ENCODE data around the gene KCNMB1. TPM values are rescaled to one million over a fixed set of nuclear protein-coding genes. Genes with fewer than 3 reads are reported as not detected.

The KCNMB1 gene
- polyA plus RNA-seq, 1 donor from 2014 or later, result not detected

DNA sequence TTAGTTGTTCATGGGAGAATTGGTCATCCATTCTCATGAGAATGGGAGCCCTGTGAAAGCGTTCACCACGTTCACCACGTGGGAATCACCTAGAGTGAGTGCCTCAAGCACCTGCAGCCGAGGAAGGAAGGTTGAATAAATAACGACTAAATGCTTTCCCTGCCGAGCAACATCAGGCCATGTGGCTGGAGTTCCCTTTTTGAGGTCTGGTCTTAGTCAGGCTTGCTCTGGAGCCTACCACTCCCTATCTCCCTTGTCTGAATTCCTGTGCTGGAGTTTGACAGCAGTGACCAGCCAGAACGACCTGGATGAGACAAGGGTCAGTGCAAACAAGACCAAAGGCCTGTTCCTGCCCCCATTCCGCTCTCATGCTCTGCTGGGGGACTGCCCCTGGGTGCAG is 28.5 kb downstream of the KCNMB1 start:
- no peaks in the 10 kb centered on the region for H3K9me2 ChIP-seq (ENCODE audit: insufficient read depth, low read length)
- H3K27me3 ChIP-seq (ENCODE audit: insufficient read depth, low read depth, low read length), result no peaks in the 10 kb centered on the region
- no peaks in the 10 kb centered on the region for H4K20me1 ChIP-seq (ENCODE audit: insufficient read depth)
- H3K4me2 ChIP-seq (ENCODE audit: low read length), result no peak overlapping the region
- H3K27ac ChIP-seq (ENCODE audit: low read length), result no peak overlapping the region
- no peaks in the 10 kb centered on the region for H3K79me2 ChIP-seq (replicated peaks; ENCODE audit: insufficient read depth, low read length)
- H3K36me3 ChIP-seq (ENCODE audit: insufficient read depth, low read length), result no peaks in the 10 kb centered on the region
- no peaks in the 10 kb centered on the region for H3K9me3 ChIP-seq (ENCODE audit: low read length)
- H3F3A ChIP-seq (ENCODE audit: insufficient read depth, low read length, poor library complexity, severe bottlenecking), result no peaks in the 10 kb centered on the region
- no peak overlapping the region for H3K4me3 ChIP-seq (ENCODE audit: low read length)
- H3K9ac ChIP-seq (ENCODE audit: low read length), result no peak overlapping the region
- no peak overlapping the region for H2AFZ ChIP-seq (ENCODE audit: low read depth, low read length)
- no peak for TF ChIP-seq POLR2AphosphoS5 (IDR thresholded peaks at IDR 0.05)
- no peak for TF ChIP-seq RAD21 (conservative IDR thresholded peaks at IDR 0.05)
- no peak for TF ChIP-seq MXI1 (conservative IDR thresholded peaks at IDR 0.05; ENCODE audit: poor library complexity, severe bottlenecking)
- TF ChIP-seq SMC3 (conservative IDR thresholded peaks at IDR 0.05; ENCODE audit: poor library complexity), result no peak
- TF ChIP-seq, protein P1, sequence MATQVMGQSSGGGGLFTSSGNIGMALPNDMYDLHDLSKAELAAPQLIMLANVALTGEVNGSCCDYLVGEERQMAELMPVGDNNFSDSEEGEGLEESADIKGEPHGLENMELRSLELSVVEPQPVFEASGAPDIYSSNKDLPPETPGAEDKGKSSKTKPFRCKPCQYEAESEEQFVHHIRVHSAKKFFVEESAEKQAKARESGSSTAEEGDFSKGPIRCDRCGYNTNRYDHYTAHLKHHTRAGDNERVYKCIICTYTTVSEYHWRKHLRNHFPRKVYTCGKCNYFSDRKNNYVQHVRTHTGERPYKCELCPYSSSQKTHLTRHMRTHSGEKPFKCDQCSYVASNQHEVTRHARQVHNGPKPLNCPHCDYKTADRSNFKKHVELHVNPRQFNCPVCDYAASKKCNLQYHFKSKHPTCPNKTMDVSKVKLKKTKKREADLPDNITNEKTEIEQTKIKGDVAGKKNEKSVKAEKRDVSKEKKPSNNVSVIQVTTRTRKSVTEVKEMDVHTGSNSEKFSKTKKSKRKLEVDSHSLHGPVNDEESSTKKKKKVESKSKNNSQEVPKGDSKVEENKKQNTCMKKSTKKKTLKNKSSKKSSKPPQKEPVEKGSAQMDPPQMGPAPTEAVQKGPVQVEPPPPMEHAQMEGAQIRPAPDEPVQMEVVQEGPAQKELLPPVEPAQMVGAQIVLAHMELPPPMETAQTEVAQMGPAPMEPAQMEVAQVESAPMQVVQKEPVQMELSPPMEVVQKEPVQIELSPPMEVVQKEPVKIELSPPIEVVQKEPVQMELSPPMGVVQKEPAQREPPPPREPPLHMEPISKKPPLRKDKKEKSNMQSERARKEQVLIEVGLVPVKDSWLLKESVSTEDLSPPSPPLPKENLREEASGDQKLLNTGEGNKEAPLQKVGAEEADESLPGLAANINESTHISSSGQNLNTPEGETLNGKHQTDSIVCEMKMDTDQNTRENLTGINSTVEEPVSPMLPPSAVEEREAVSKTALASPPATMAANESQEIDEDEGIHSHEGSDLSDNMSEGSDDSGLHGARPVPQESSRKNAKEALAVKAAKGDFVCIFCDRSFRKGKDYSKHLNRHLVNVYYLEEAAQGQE (IDR thresholded peaks at IDR 0.05; ENCODE audit: borderline replicate concordance), result no peak
- TF ChIP-seq TAF1 (IDR thresholded peaks at IDR 0.05; ENCODE audit: low read depth), result no peak
- TF ChIP-seq EZH2 (IDR thresholded peaks at IDR 0.05; ENCODE audit: borderline replicate concordance, insufficient read depth, low read length, poor library complexity, severe bottlenecking), result no peak
- no peak for TF ChIP-seq EP300 (conservative IDR thresholded peaks at IDR 0.05; ENCODE audit: poor library complexity, severe bottlenecking)
- TF ChIP-seq, protein P2, sequence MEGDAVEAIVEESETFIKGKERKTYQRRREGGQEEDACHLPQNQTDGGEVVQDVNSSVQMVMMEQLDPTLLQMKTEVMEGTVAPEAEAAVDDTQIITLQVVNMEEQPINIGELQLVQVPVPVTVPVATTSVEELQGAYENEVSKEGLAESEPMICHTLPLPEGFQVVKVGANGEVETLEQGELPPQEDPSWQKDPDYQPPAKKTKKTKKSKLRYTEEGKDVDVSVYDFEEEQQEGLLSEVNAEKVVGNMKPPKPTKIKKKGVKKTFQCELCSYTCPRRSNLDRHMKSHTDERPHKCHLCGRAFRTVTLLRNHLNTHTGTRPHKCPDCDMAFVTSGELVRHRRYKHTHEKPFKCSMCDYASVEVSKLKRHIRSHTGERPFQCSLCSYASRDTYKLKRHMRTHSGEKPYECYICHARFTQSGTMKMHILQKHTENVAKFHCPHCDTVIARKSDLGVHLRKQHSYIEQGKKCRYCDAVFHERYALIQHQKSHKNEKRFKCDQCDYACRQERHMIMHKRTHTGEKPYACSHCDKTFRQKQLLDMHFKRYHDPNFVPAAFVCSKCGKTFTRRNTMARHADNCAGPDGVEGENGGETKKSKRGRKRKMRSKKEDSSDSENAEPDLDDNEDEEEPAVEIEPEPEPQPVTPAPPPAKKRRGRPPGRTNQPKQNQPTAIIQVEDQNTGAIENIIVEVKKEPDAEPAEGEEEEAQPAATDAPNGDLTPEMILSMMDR (IDR thresholded peaks at IDR 0.05; ENCODE audit: poor library complexity, severe bottlenecking), result no peak

DNA sequence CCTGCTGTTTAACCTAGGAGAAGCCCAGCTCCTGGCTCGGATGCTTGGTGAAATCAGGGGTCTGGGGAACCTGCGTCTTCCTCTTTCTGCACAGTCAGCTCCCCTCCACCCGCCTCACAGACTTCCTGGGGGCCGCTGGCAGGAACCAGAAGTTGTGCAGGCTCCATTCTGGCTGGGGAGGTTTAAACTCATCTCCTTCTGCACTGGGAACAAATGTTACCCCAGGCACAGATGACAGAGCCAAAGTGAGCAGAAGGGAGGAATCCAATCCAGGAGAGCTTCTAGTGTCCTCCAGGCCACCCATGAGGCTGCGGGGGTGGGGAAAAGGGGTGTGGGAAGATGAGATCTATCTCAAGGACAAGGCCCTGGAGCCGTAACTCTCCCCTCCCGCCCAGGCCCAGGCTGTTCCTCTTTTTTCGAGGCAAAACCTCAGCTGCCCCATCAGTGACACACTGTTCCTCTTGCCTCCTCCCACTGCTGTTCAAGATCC is 31.2 kb downstream of the KCNMB1 start:
- Histone ChIP-seq H2AFZ (ENCODE audit: low read depth, low read length) (no peak overlapping the region), H3K9ac (ENCODE audit: low read length) (no peak overlapping the region), H3F3A (ENCODE audit: insufficient read depth, low read length, poor library complexity, severe bottlenecking) (no peaks in the 10 kb centered on the region), H4K20me1 (ENCODE audit: insufficient read depth) (no peaks in the 10 kb centered on the region), H3K27me3 (ENCODE audit: insufficient read depth, low read depth, low read length) (no peaks in the 10 kb centered on the region), H3K4me2 (ENCODE audit: low read length) (no peak overlapping the region), H3K4me3 (ENCODE audit: low read length) (no peak overlapping the region), H3K9me2 (ENCODE audit: insufficient read depth, low read length) (no peaks in the 10 kb centered on the region), H3K27ac (ENCODE audit: low read length) (no peak overlapping the region), H3K9me3 (ENCODE audit: low read length) (no peaks in the 10 kb centered on the region), H3K79me2 (replicated peaks; ENCODE audit: insufficient read depth, low read length) (no peaks in the 10 kb centered on the region), H3K36me3 (ENCODE audit: insufficient read depth, low read length) (no peaks in the 10 kb centered on the region)
- no peak for TF ChIP-seq TAF1 (IDR thresholded peaks at IDR 0.05; ENCODE audit: low read depth)
